Suppressor macrophage (primary cell): ENCODE data around the gene OR2T6.
"Not testable (repeated sequence)": the region's sequence is repeated elsewhere in the genome, so short reads cannot be mapped to it uniquely, and the experiment has no call there.

Source experiments
- DNase-seq, 4 experiments: peaks; one replicate each; pipeline ENCODE4 v3.0.0-alpha.2; 2020 to 2022

Gene OR2T6

GRCh38 chr1:248433811-248434415, 58.4 kb downstream of the OR2T6 start:
- not testable (repeated sequence) for DNase-seq

- DNase-seq = not testable (repeated sequence)
Measured at GRCh38 chr1:248434913-248435312, 59.4 kb downstream of the OR2T6 start.

GRCh38 chr1:248436303-248436702, 60.8 kb downstream of the OR2T6 start:
- DNase-seq = not testable (repeated sequence)

GRCh38 chr1:248438668-248439067, 63.1 kb downstream of the OR2T6 start:
- DNase-seq = not testable (repeated sequence)

- DNase-seq = not testable (repeated sequence)
Measured at GRCh38 chr1:248439283-248439682, 63.7 kb downstream of the OR2T6 start.
